ENCODE measurements around the gene POU5F1.
"Not testable (repeated sequence)": the region's sequence is repeated elsewhere in the genome, so short reads cannot be mapped to it uniquely, and the experiment has no call there.

POU5F1 gene

GRCh38 chr6:31170600-31170881 is at the start of gene POU5F1:
Gene POU5F1 (minus strand): TSS chr6:31170682. CDS start chr6:31170620, 62 bp downstream.
- no peak for DNase-seq

GRCh38 chr6:31216208-31216898 is 45.9 kb upstream of the POU5F1 start:
- DNase-seq = no peak

GRCh38 chr6:31215216-31215615 is 44.7 kb upstream of the POU5F1 start:
- not testable (repeated sequence) for DNase-seq

- no peak for DNase-seq
These were observed 44.0 kb upstream of the POU5F1 start for GRCh38 chr6:31214516-31214915.

- no peak for DNase-seq
These were observed 40.5 kb upstream of the POU5F1 start for GRCh38 chr6:31210741-31211532.

- no peak for DNase-seq
These were observed 39.6 kb upstream of the POU5F1 start for GRCh38 chr6:31210123-31210522.

GRCh38 chr6:31209137-31209536 is 38.7 kb upstream of the POU5F1 start:
- no peak for DNase-seq

GRCh38 chr6:31208506-31208905 is 38.0 kb upstream of the POU5F1 start:
- no peak for DNase-seq

GRCh38 chr6:31205638-31206037 is 35.2 kb upstream of the POU5F1 start:
- no peak for DNase-seq

GRCh38 chr6:31204751-31205145 is 34.3 kb upstream of the POU5F1 start:
- DNase-seq = peak; percentile 51

- DNase-seq = peak; percentile 99
These were observed 33.0 kb upstream of the POU5F1 start for GRCh38 chr6:31203345-31203979.

- peak; percentile 73 for DNase-seq
These were observed 32.0 kb upstream of the POU5F1 start for GRCh38 chr6:31202259-31203166.

GRCh38 chr6:31199105-31199452 is 28.6 kb upstream of the POU5F1 start:
- DNase-seq = not testable (repeated sequence)

GRCh38 chr6:31197559-31198305 is 27.2 kb upstream of the POU5F1 start:
- peak; percentile 93 for DNase-seq

- DNase-seq = not testable (repeated sequence)
These were observed 26.0 kb upstream of the POU5F1 start for GRCh38 chr6:31196251-31197022.

- DNase-seq = not testable (repeated sequence)
These were observed 25.0 kb upstream of the POU5F1 start for GRCh38 chr6:31195308-31195979.

- DNase-seq = no peak
These were observed 23.8 kb upstream of the POU5F1 start for GRCh38 chr6:31194061-31194834.

- no peak for DNase-seq
These were observed 22.7 kb upstream of the POU5F1 start for GRCh38 chr6:31193206-31193605.

- DNase-seq = peak; percentile 60
These were observed 22.1 kb upstream of the POU5F1 start for GRCh38 chr6:31192431-31193105.

Data from NCI-H2029 (cell line).